HG02870 (cell line): Measurements from ENCODE around the gene NHERF2.

ENCODE experiments used
- ATAC-seq: cut with Tn5 transposase; IDR thresholded peaks from one replicate; pipeline ENCODE4 v1.9.1; 2021; ENCODE audit warnings: mild to moderate bottlenecking, moderate library complexity; ENCODE audit not compliant: unreplicated experiment

The NHERF2 gene

DNA sequence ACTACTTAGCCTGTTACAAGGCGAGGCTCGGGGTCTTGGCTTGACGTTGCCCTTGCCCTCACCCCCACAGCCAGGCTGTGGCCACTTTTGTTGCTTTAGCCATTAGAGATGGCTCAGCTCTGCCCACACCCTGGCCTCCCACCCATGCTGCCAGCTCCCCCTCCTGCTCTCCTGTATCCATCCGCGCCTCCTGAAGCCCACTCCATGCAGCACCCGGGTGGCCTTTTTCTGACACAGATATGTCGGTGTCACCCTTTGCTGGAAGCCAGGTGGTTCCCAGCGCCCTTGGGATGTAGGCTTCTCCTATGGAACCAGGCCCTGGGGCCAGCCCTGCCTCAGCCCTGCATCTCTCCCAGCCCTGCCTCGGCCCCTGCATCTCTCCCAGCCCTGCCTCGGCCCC is 30.7 kb downstream of the NHERF2 start:
- no peak for ATAC-seq

DNA sequence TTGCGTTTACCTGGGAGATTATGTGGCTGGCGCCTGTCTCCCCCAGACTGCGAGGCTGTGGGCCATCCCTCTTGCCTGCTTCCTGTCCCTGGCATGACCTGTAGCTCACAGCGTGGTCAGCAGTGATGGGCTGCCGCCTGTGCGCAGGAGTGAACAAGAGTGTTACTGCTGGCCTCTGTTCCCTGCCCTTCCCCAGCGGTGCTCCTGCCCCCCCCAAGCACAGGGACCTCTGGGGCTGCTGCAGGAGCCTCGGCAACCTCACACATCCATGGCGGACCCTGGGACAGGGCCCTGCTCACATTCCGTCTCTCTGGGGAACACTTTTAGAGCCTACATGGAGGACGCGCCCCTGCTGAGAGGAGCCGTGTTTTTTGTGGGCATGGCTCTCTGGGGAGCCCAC is 31.7 kb downstream of the NHERF2 start:
- ATAC-seq = no peak

DNA sequence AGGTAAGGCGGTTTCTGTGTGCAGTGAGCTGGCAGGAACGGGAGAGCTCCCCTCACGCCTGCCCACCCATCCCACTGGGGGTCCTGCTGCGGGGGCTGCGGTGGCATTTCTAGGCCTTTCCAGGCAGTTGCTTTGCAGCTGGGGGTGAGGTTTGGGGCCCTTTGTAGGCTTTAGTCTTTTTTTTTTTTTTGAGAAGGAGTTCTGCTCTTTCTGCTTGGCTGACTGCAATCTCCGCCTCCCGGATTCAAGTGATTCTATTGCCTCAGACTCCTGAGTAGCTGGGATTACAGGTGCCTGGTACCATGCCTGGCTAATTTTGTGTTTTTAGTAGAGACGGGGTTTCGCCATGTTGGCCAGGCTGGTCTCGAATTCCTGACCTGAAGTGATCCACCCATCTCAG is 32.2 kb downstream of the NHERF2 start:
- no peak for ATAC-seq

DNA sequence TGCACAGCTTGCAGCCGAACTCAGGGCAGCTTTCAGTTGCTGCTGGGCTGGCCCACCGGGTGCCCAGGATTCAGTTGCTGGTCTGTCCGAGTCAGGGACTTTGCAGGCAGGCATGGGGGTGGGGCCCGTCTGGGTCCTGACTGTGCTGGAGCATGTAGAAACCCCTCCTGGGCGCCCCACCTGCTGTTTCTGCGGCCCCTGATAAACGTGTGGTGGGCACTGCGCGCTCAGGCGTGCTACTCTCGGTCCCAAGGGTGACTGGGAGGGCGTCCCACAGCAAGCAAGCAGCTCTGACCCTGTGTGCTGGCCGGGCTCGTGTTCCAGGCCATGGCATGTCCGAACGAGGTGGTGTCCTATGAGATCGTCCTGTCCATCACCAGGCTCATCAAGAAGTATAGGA is 33.6 kb downstream of the NHERF2 start:
- no peak for ATAC-seq

DNA sequence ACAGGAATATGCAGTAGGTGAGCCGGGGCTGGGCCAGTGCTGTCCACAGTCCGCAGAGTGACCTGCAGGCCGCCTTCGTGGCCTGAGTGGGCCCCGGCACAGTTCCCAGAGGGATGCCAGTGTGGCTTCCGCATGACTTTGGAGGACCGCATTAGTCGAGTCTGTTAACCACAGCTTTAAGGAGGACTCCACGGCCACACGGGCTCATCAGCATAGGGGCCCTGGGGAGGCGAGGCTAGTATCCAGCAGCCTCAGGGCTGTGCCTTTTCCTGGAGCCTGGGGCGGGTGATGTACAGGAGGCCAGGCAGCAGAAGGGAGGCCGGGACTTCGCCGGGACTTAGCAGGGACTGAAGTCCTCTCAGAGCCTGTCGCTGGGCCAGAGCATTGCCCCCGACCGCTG is 34.3 kb downstream of the NHERF2 start:
- ATAC-seq = no peak

DNA sequence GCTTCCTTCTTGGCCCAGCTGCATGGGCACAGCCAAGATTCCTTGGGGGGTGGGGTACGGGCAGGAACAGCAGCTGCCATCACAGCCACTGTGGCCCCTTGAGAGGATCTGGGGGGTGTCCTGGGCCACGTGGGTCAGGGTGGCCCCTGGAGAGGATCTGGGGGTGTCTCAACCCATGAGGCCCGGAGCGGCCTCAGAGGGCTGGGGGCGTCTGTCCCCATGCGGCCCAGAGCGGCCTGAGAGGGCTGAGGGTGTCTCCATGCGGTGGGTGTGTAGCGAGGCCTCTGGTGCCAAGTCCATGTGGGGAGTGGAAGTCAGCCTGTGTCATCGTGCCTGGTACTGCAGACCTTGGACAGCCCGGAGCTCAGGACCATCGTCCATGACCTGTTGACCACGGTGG is 34.8 kb downstream of the NHERF2 start:
- ATAC-seq = no peak

DNA sequence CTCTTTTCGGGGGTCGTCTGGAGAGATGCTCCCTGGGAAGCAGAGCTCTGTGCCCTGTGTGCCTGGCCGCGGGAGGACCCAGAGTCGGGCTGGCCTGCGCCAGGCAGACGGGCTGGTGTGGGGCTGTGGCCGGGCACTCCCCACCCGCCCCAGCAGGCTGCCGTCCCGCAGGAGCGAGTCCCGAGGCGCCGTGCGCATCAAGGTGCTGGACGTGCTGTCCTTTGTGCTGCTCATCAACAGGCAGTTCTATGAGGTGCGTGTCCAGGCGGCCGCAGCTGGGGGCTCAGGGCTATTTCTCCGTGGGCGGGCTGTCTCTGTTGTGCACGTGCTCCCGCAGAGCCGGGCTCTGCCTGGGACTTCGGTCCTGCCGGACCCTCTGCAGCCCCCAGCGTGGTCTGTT is 36.1 kb downstream of the NHERF2 start:
- ATAC-seq = no peak

DNA sequence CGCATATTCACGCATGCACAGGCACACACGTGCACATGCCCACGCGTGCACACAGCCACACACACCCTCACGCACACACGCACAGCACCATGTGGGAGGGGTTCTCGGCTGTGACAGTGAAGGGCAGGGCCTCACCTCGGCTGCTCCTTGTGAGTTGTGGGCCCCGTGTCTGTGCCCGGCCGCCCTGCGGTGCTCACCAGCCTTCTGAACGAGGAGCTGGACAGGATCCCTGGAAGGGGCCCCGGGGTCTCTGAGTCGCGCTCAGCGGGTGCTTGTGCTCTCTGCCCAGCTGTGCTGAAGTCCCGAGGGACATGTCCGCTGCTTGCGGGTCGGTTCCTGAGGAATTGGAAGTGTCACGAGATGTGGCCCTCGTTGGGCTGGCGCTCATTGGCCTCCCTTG is 37.2 kb downstream of the NHERF2 start:
- ATAC-seq = no peak

DNA sequence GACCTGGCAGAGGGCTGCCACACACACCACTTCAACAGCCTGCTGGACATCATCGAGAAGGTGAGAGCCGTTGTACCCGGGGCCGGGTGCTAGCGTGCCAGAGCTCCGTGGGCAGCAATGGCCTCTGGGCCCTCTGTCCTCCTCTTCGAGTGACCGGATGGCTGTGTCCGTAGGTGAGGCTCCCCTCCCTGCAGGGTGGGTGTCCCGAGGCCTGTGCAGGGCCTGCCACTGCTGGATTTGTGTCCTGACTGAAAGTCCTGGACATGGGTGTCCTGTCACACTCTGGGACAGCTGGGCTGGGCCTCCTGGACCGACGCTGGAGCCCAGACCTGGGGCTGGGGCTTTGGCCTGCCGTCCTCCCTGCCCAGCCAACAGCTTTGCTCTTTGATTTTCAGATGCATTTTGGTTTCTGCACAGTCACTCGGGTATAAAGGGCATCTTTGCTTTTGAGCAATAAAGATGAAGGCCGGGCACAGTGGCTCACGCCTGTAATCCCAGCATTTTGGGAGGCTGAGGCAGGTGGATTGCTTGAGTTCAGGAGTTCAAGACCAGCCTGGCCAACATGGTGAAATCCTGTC is 37.8 kb downstream of the NHERF2 start:
- no peak for ATAC-seq

DNA sequence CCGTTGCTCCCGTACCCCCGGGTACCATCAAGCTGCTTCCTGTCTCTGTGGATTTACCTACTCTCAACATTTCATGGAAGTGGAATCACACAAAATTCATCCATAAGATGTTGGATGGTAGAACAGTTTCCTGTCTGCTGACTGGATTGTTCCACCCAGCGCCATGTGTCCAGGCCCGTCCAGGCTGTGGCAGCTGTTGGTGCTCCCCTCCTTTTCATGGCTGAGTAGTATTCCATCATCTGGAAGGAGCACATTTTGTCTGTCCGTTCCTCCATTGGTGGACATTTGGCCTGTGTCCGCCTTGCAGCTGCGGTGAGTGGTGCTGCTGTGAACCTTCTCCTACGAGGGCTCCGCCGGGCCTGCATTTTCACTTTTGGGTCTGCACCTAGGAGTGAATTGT is 39.4 kb downstream of the NHERF2 start:
- ATAC-seq = no peak

DNA sequence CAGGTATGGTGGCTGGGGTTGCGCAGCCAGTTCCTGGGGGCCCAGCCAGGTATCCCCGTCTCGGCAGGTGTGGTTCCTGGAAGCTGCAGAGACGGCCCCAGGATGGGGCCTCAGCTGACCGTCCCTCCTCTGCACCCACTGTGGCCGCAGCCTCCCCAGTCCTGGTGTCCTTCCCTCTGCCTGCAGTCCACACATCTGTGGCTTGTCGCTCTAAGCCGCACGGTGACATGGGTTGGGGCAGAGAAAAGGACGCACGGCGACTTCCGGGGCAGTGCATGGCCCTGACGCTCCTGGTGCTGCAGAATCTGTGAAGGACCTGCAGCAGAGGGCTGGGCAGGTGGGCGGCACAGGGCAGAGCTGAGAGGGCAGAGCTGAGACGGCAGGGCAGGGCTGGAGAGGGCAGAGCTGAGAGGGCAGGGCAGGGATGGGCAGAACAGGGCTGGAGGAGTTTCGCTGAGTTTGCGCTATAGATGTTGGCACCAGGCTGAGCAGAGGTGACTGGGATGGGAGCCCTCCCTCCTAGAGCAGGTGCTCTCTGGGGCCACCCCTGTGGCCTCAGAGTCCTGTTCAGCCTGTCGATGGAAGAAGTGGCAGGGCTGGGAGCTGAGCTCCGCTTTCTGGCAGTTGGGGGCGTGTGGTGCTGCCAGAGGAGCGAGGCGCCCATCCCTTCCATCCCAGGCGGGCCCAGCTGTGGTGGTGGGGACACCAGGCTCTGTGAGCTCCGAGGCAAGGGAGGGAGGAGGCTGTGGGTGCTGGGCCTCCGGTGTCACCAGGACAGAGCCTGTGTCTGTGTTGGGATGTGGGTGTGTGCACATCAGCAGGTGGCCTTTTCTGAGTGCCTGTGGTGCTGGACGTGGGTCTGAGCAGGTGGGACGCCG is 44.1 kb downstream of the NHERF2 start:
- ATAC-seq = no peak

DNA sequence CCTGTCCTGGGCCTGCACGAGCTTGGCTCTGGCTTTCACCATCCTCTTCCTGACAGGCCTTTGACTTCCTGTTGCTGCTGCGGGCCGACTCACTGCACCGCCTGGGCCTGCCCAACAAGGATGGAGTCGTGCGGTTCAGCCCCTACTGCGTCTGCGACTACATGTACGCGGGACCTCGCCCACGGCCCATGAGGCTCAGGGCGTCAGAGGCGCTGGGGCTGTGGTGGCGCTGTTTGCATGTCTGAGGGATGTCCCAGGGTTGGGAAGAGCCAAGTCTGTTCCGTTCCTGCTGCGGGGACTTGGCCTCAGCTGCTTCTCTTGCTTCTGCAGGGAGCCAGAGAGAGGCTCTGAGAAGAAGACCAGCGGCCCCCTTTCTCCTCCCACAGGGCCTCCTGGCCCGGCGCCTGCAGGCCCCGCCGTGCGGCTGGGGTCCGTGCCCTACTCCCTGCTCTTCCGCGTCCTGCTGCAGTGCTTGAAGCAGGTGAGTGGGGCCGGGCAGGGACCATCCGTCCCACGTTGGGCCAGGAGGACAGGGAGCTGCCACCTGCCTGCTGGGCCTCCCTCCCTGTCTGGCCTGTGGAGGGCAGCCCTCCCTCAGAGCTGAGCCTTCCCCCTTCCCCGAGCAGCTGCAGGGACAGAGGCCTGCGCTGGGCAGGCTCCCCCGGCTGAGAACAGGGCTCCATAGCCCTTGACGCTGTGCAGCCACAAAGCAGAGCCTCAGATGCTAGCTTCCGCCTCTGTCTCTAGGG is 44.9 kb downstream of the NHERF2 start:
- no peak for ATAC-seq

DNA sequence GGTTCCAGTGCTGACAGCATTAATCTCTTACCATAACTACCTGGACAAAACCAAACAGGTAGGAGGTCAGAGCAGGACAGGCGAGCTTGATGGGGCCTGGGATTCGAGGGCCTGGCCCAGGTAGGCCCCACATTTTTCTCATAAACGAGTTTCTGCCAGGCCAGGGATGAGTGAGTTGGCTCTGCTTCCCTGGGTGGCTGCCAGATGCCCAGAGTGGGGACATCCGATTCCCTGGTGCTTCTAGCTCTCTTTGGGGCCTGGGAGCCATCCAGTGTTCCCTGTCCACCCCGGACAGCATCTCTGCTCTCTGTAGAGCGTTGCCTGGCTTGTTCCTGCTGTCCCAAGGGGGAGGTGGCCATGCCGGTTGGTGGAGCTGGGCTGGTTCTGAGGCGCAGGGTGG is 46.2 kb downstream of the NHERF2 start:
- ATAC-seq = no peak

DNA sequence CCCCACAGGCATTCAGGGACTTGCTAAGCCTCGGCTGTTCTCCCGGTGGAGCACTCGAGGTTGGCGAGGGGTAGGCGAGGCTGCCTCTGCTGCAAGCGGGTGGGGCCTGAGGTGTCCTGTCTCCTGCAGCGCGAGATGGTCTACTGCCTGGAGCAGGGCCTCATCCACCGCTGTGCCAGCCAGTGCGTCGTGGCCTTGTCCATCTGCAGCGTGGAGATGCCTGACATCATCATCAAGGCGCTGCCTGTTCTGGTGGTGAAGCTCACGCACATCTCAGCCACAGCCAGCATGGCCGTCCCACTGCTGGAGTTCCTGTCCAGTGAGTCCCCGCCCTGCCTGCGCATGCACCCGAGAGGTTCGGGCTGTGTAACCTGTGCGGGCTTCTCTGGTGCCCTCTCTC is 47.4 kb downstream of the NHERF2 start:
- no peak for ATAC-seq

DNA sequence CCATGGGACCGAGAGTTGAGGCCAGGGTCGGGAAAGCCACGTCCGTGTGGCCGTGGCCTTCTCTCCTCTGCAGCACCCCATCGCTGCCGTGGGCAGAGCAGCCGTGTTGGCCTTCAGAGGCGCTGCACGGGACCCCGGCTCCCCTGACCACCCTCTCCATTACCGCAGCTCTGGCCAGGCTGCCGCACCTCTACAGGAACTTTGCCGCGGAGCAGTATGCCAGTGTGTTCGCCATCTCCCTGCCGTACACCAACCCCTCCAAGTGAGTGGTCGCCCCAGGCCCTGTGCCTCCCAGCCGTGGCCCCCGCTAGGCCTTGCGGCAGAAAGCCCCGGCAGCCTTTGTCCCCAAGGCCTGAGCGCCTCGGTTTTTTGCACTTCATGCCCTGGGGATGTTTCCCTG is 48.9 kb downstream of the NHERF2 start:
- no peak for ATAC-seq

DNA sequence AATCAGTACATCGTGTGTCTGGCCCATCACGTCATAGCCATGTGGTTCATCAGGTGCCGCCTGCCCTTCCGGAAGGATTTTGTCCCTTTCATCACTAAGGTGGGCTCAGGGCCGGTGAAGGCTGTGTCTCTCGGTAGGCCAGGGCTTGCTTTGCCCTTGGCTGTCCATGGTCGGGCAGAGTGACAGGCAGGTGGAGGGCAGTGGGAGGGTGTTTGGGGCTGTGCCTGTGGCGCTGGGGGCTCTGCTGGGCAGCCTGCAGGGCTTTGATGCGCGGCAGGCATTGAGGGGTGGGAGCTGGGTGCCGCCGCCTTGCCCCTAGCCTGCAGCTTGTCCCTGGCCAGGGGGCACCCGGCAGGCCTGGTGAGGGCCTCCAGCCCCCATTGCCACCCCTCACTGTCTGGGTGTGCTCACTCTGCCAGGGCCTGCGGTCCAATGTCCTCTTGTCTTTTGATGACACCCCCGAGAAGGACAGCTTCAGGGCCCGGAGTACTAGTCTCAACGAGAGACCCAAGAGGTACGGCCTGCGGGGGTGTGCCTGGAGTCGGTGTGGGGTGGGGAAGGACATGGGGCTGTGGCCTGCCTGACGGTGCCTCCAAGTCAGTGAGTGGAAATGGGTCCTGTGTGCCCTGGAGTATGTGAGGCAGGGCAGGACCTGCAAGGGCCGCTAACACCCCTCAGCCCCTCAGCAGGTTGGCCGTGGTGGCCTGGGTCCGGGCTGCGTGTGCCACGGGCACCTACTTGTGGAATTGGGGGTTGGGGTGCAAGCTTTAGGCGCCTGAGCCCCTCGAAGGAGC is 49.6 kb downstream of the NHERF2 start:
- ATAC-seq = no peak

DNA sequence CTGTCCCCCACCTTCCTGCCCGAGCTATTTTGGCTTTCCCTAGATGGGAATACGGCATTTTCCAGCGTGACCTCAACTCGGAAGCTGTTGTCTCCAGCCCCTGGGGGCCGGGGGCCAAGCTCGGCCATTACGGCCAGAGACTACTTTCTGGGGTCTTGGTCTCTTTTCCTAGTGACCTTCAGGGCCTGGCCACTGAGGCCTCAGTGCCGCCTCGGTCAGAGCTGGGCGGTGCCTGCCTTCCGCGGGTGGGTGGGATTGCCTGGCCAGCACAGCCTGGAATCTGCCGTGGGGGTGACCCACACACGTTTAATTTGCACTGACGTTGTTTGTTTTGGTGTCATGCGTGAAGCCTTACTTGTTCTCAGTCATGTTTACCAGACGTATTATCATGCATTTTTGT is 50.3 kb downstream of the NHERF2 start:
- ATAC-seq = no peak

DNA sequence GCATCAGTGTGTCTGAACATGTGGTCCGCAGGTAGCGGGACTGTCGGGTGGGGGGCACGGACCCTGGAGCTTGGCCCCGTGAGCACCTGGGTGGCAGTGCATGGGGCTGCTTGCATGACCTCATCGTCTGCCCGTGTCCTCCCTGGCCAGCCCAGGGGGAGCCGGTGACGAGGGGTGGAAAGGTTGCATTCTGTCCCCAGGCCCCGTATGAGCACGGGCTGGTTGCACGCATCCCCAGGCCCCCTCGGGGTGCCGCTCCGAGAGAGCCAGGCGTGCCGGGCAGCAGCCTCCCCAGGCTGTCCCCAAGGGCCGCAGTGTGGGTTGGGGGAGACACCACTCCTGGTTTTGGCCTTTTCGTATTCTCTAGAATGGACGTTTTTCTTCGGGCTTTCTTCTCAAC is 51.0 kb downstream of the NHERF2 start:
- no peak for ATAC-seq

DNA sequence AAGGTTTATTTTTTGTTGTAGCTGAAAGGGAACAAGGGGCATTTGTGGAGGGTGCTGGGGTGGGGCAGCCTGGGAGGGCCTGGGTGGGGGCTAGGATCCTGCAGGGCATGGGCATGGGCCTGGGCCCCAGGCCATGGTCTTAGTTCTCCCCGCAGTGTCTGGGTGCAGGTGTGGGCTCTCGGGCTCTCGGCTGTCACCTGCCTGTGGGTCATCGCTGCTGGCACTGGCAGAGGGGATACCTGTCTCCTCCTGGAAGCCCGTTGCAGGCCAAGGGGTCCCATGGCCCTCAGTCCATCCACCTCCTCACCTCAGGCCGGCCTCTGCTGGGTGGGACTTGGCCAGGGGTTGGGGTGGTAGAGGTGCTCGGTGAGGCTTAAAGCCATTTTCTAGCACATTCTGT is 51.4 kb downstream of the NHERF2 start:
- no peak for ATAC-seq

DNA sequence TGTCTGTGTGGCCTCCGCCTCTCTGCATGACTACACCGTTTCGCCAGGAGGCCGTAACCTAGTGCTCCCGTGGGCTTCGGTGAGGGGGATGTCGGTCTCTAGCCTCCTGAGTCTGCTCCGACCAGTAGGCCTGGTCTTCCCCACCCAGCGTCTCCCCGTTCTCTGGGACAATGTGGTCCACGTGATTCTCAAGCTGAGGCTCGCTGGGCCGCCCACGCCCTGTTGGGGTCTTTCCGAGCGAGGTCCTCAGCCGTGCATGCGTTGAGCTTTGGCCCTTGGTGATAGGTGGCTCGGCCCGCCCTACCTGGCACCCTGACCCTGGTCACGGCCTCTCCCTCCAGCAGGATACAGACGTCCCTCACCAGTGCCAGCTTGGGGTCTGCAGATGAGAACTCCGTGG is 52.0 kb downstream of the NHERF2 start:
- no peak for ATAC-seq

DNA sequence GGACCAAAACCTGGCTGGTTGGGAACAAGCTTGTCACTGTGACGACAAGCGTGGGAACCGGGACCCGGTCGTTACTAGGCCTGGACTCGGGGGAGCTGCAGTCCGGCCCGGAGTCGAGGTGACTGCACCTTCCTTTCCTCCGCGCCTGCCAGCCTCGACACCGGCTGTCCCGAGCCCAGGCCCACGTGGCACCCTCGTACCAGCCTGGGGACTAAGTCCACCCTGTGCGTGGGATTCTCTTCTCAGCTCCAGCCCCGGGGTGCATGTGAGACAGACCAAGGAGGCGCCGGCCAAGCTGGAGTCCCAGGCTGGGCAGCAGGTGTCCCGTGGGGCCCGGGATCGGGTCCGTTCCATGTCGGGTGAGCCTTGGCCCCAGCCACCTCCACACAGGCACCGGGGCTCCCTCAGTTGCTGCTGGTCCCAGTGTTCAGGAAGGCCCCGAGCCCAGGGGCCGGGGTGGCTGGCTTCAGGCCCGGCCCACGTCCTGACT is 52.7 kb downstream of the NHERF2 start:
- no peak for ATAC-seq
